KMS-11 (cell line): Measurements from ENCODE around the gene EHBP1L1.

Experiments
- H2AFZ ChIP-seq: fragments of 200-600 bp; sonication (generic); 2 replicates; pipeline ENCODE4 v1.6.1; 2016; ENCODE audit warnings: antibody characterized with exemption, mixed run types, low read depth
- H3K27ac ChIP-seq: fragments of 200-600 bp; sonication (generic); 2 replicates; pipeline ENCODE4 v1.6.1; 2016; ENCODE audit warnings: mild to moderate bottlenecking, mixed run types
- H3K27me3 ChIP-seq: fragments of 200-600 bp; sonication (generic); 2 replicates; pipeline ENCODE4 v1.6.1; 2017; ENCODE audit warnings: mild to moderate bottlenecking, low read depth, mixed run types, moderate library complexity; ENCODE audit not compliant: insufficient read depth
- H3K36me3 ChIP-seq: fragments of 200-600 bp; sonication (generic); 2 replicates; pipeline ENCODE4 v1.6.1; 2017; ENCODE audit warnings: mild to moderate bottlenecking, mixed run types; ENCODE audit not compliant: insufficient read depth
- H3K4me1 ChIP-seq: fragments of 200-600 bp; sonication (generic); 2 replicates; pipeline ENCODE4 v1.6.1; 2016; ENCODE audit warnings: mild to moderate bottlenecking, low read depth, mixed run types; ENCODE audit not compliant: poor library complexity, severe bottlenecking
- H3K4me2 ChIP-seq: fragments of 200-600 bp; sonication (generic); 2 replicates; pipeline ENCODE4 v1.7.0; 2016; ENCODE audit warnings: mild to moderate bottlenecking, mixed run types
- H3K4me3 ChIP-seq: fragments of 200-600 bp; sonication (generic); IDR thresholded peaks from 2 replicates; pipeline ENCODE4 v1.6.1; 2017; ENCODE audit warnings: low read depth, low read length, mixed read lengths; ENCODE audit not compliant: insufficient read depth
- H3K79me2 ChIP-seq: fragments of 200-600 bp; sonication (generic); 2 replicates; pipeline ENCODE4 v1.6.1; 2016; ENCODE audit warnings: low read depth, mixed run types; ENCODE audit not compliant: insufficient read depth
- H3K9ac ChIP-seq: fragments of 200-600 bp; sonication (generic); 2 replicates; pipeline ENCODE4 v1.6.1; 2016; ENCODE audit warnings: mild to moderate bottlenecking, mixed run types
- H4K20me1 ChIP-seq: fragments of 200-600 bp; sonication (generic); 2 replicates; pipeline ENCODE4 v1.6.1; 2016; ENCODE audit warnings: mild to moderate bottlenecking, mixed run types; ENCODE audit not compliant: insufficient read depth
- CTCF ChIP-seq: fragments of 200-600 bp; sonication (generic); conservative IDR thresholded peaks from 2 replicates; pipeline ENCODE4 v1.6.1; 2017; ENCODE audit warnings: low read depth, mild to moderate bottlenecking, antibody characterized with exemption, low read length, moderate library complexity, mixed read lengths

EHBP1L1 gene

DNA sequence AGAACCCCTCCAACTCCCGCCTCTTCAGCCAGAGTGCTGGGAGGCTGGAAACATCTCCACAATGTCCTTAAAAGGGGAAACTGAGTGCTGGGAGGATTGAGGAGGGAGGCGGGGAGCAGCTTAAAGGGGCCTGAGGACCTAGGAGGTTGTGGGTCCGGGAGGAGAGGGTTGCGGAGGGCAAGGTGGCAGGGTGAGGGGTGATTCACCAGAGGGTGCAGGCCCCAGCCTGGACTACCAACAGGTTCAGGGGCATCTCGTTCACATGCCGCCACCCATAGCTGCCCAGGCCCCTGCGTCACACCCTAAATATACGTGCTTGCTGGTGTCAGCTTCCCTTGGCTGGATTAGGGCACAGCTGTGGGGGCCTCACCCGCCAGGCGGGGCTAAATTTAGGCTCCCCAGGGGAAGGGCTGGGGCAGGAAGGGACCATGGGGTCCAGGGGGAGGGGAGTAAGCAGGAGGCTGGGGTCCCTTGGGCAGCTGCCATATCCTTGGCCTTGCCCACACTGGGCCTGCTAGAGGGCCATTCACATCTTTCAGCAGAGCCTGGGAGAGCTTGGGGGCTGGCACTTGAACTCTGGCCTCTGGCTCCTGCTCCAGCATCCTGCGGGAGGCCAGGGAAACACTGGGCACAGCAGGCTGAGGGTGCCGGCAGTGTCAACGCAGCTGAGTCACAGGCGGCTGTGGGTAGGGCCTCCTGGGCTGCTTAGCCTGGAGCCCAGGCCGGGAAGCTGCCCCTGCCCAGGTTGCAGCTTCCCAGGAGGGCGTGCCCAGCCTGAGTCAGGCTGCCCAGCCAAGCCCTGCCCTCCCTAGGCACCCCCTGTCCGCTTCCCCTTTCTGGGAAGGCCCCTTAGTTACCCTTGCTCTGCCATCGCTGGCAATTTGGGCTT is 1.3 kb downstream of the EHBP1L1 start:
- Histone ChIP-seq H3K4me3 (no peak overlapping the region), H3K4me2 (peak overlapping the region; percentile 97), H3K79me2 (peaks cover 35% of the 10 kb centered on the region), H3K27ac (peak overlapping the region; percentile 70), H4K20me1 (no peaks in the 10 kb centered on the region), H3K36me3 (no peaks in the 10 kb centered on the region; the same call in 1 of the 2 replicates), H2AFZ (no peak overlapping the region), H3K4me1 (peaks cover 32% of the 10 kb centered on the region), H3K27me3 (no peaks in the 10 kb centered on the region), H3K9ac (peak overlapping the region; percentile 76)
- no peak for TF ChIP-seq CTCF

GRCh38 chr11:65577756-65578109 is 1.9 kb downstream of the EHBP1L1 start:
- Histone ChIP-seq H2AFZ (no peak overlapping the region), H3K27me3 (no peaks in the 10 kb centered on the region), H3K79me2 (peaks cover 35% of the 10 kb centered on the region), H3K4me3 (no peak overlapping the region), H3K4me2 (peak overlapping the region; percentile 97), H4K20me1 (no peaks in the 10 kb centered on the region), H3K9ac (peak overlapping the region; percentile 76; the same call in 1 of the 2 replicates), H3K27ac (peak overlapping the region; percentile 70; the same call in 1 of the 2 replicates), H3K36me3 (no peaks in the 10 kb centered on the region; the same call in 1 of the 2 replicates), H3K4me1 (peaks cover 32% of the 10 kb centered on the region)
- TF ChIP-seq CTCF = no peak

DNA sequence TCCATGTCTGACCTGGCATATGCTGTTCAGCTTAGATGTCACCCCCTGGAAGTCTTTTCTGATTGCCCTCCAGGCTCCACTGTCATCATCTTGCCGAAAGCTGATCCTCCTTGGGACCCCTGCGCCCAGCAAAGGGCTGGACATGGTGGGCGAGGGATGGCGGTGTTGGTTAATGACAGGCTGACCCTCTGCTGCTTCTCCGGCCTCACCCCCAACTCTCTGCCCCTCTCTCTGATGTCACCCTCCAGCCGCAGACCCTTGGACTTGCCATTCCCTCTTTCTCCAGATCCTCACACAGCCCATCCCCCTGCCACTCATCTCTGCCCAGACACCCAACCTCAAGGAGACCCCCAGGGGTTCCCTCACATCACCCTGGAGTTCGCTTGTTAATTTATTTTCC is 2.3 kb downstream of the EHBP1L1 start:
- Histone ChIP-seq H3K9ac (no peak overlapping the region), H3K27ac (peak overlapping the region; percentile 70; the same call in 1 of the 2 replicates), H3K4me2 (peak overlapping the region; percentile 97), H3K4me1 (peaks cover 32% of the 10 kb centered on the region), H3K4me3 (no peak overlapping the region), H3K27me3 (no peaks in the 10 kb centered on the region), H3K79me2 (peaks cover 31% of the 10 kb centered on the region), H4K20me1 (no peaks in the 10 kb centered on the region), H2AFZ (no peak overlapping the region), H3K36me3 (no peaks in the 10 kb centered on the region; the same call in 1 of the 2 replicates)
- no peak for TF ChIP-seq CTCF

GRCh38 chr11:65578667-65579066 is 2.8 kb downstream of the EHBP1L1 start:
- H3K4me3 ChIP-seq = no peak overlapping the region
- H3K4me1 ChIP-seq = peaks cover 35% of the 10 kb centered on the region
- no peak for TF ChIP-seq CTCF
- peak overlapping the region; percentile 97; the same call in 1 of the 2 replicates for H3K4me2 ChIP-seq
- H3K79me2 ChIP-seq = peaks cover 28% of the 10 kb centered on the region
- H3K9ac ChIP-seq = no peak overlapping the region
- no peaks in the 10 kb centered on the region for H4K20me1 ChIP-seq
- H3K27me3 ChIP-seq = no peaks in the 10 kb centered on the region
- H3K27ac ChIP-seq = no peak overlapping the region
- no peaks in the 10 kb centered on the region; the same call in 1 of the 2 replicates for H3K36me3 ChIP-seq
- H2AFZ ChIP-seq = no peak overlapping the region
